NCI-H187 (cell line): ENCODE results near the gene PPM1B.
"Not testable (repeated sequence)": the region's sequence is repeated elsewhere in the genome, so short reads cannot be mapped to it uniquely, and the experiment has no call there.

ENCODE experiments used
- DNase-seq, 2 experiments: peaks; one replicate each; lab custom pipeline; 2025; lab: John Stamatoyannopoulos, UW

PPM1B gene

DNA sequence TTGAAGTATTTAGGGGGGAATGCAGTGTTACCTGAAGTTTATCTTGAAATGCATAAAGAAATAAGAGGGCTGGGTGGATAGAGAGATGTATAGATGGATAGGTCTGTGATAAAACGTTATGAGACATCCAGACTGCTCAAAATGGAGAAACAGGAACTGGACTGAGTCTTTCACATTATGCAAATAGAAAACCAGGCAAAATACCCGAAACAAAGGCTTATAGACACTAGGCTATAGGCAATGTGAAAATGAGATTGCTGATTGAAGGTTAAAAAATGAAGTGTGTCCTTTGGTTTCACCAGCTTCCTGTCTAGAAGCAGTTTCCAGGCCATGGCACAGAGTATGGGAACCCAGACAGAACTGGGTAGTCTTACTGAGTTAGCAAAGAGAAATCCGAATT lies 81.7 kb downstream of the PPM1B start:
- DNase-seq = no peak

DNA sequence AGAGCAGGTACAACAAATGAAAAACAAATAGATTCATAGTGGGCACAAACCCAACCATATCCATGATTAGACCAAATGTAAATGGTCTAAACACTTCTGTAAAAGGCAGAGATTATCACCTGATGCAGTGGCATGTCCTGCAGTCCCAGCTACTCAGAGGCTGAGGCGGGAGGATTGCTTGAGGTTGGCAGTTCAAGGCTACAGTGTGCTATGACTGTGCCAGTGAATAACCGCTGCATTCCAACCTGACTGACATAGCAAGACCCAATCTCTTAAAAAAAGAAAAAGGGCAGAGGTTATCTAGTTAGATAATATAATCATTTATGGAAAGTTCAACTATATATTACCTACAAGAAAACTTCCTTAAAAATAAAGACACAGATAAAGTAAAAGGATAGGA lies 85.3 kb downstream of the PPM1B start:
- DNase-seq = no peak

DNA sequence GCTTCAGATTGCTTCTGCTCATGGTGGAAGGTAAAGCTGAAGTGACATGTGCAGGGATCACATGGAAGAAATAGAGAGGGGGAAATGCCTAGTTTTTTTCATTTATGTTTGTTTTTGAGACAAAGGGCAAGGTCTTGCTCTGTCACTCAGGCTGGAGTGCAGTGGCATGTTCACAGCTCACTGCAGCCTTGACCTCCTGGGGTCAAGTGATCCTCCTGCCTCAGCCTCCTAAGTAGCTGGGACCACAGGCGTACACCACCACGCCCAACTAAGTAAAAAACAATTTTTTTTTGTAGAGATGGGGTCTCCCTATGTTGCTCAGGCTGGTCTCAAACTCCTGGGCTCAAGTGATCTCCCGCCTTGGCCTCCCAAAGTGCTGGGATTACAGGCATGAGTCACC lies 87.0 kb downstream of the PPM1B start:
- DNase-seq = not testable (repeated sequence)

DNA sequence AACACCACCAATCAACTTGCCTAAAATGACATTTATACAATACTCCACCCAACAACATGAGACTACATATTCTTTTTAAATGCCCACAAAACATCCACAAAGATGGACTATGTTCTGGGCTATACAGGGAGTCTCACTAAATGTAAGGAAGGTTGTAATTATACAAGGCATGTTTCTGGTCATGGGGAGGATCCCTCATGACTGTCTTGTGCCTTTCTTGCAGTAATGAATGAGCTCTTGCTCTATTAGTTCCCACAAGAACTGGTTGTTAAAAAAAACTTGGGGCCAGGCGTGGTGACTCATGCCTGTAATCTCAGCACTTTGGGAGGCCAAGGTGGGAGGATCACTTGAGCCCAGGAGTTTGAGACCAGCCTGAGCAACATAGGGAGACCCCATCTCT lies 89.1 kb downstream of the PPM1B start:
- not testable (repeated sequence) for DNase-seq

DNA sequence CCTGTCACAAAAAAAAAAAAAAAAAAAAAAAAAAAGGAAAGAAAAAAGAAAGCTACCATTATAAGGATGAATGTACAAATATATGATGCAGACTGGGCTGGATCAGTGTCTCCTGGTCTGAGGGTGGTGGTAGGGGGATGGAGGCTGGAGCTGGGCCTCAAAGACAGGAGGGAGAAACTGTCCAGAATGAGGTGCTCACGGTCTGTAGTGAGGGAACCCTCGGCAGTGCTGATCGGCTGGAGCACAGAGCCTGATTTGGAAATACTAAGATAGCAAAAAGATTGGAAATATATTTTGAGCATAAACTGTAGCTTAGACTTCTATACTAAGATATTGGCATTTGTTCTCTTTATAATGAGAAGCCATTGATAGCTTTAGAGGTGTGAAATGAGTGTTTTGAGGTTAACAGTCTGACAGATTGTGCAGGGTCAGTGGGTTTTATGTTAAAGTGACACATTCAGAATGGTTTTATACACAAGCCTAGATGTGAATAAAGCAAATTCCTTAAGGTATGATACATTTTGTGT lies 98.7 kb downstream of the PPM1B start:
- DNase-seq = no peak

DNA sequence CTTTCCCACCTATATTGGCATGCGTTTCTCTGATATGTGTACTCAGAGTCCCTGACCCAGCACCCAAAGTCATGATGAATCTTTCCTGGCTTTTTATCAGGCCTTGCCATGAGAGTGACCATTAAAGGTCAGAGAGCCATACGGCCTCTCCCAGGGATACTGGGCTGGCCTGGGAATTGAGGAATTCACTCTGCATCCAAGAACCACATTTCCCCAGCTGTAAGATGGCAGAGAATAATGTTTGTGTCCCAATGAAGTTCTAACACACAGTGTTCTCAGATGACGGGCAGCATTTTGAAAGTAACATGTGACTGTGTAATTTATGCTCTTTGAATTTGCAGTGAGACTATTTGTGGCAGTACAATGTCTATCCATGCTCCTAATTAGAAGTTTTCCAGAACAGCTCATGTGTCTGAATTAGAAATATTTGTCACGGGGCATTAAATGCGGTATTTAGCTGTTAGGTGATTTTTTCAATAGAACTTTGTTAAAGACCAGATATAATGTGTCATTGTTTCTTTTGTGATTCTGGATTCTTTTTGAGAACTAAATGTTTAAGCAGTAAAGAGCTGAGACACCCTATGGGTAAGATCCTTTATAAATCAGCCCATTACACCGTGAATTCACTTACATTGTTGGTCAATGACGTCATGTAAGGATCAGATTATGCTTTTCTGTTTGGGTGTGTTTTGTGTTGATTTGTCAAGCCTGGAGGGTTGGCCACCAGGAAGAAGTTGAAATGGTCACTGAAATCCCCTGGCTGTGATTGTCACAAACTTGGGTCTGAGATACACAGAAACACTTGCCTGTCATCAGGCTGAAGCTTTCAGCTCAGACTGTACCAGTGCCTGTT lies 99.3 kb downstream of the PPM1B start:
- no peak for DNase-seq

DNA sequence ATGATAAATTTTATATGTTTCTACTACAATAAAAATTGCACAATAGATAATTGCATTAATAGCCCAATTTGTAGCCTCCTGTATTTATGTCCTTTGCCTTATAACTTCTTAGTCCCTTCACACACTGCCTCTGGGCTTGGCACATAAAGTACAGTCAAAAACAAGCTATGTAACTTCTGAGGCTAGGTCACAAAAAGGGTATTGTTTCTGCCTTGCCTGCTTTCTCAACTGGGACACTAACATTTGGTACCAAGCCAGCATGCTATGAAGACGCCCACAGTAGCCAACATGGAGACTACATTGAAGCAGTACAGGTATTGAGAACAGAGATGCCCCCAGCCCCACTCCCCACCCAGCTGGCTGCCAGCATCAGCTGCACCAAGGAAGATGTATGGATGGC lies 101.2 kb downstream of the PPM1B start:
- DNase-seq = no peak

DNA sequence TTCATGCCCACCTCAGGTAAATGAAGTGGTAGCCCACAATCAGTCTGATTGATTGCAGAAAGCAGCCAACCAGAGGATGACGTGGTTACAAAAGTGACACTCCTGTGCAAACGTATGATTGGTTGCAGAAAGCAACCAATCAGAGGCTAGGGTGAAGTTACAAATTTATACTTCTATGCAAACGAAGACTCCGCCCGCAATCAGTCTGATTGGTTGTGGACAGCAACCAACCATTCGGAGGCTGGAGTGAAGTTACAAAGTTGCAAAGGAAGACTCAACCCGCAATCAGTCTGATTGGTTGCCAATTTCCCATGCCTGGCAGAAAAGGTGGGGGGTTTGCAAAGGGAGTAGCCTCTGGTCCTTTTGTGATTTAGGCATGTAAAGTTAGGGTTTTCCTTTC lies 102.6 kb downstream of the PPM1B start:
- DNase-seq = no peak

DNA sequence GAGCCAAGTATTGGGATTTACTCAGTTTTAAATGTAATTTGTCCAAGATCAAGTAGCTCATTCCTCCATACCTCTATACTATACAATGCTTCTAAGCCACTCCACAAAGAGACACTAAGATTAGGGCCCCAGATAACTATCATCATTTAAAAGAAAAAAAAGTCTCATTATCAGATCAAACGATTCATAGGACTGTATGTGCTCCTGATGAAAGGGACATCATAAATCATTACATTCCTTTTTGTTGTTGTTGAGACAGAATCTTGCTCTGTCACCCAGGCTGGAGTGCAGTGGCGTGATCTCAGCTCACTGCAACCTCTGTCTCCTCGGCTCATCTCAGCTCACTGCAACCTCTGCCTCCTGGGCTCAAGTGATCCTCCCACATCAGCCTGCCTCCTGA lies 104.4 kb downstream of the PPM1B start:
- no peak for DNase-seq

DNA sequence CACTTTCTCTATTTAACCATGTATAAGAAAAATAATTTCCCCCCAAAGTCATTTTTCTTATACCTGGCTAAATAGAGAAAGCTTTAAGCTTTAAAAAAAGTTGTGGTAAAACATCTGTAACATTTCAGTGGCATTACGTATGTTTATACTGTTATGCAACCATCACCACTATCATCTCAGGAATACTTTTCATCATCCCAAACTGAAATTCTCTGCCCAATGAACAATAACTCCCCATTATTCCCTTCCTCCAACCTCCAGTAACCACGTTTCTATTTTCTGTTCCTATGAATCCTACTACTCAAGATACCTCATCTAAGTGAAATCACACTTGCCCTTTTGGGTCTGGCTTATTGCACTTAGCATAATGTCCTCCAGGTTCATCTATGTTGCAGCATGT lies 104.9 kb downstream of the PPM1B start:
- DNase-seq = no peak

DNA sequence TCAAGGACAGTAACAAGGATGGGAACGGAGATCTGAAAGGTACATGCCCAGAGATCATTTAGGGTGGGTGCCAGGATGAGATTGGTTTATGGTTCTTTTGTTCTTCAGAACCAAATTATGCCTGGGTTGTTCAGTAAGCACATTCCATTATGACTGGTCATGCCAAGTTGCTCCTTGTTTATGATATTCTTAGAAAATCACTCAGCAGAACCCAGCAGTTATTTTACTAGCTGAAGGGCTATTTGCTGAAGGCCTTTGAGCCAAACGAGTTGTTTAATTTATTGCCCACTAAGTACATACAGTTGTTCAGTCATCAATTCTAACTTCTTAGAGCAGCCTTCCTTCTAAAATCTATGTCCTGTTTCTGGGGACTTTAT lies 107.2 kb downstream of the PPM1B start:
- DNase-seq = peak; percentile 22 to 37

DNA sequence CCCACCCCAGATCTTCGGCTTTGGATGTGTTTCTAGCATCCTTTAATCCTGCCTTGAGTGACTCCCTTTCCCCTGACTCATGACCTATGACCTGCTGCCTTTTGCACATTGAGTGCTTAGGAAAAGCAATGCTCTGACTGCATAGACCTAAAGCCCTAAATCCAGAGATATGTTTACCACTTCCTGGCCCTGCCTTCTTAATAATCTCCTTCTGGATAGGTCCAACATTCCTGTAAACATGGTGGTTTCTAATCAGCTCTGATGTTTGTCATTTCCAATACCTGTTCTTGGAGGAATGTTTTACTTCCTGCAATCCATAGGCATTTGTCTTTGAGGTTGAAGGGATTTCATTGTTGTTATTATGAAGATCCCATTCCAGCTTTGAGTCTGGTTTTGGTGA lies 108.9 kb downstream of the PPM1B start:
- no peak for DNase-seq

DNA sequence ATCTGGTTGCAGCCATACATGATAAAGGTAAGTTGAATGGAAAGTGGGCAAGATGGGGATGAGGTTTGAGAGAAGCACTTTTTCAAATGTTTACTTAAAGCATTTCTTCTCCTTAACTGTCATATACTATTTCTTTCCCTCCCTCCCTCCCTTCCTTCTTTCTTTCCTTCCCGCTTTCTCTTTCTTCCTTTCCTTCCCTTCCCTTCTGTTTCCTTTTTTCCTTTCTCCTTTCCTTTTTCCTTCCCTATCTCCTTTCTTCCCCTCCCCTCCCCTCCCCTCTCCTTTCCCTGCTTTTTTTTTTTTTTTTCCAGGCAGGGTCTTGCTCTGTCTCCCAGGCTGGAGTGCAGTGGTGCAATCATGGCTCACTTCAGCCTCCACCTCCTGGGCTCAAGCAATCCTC lies 112.2 kb downstream of the PPM1B start:
- DNase-seq = no peak
